GM21367 (cell line): ENCODE data around the gene GALNT14.

Experiments used
- ATAC-seq: cut with Tn5 transposase; IDR thresholded peaks from one replicate; pipeline ENCODE4 v1.9.1; 2021; ENCODE audit not compliant: unreplicated experiment

GALNT14 gene

DNA sequence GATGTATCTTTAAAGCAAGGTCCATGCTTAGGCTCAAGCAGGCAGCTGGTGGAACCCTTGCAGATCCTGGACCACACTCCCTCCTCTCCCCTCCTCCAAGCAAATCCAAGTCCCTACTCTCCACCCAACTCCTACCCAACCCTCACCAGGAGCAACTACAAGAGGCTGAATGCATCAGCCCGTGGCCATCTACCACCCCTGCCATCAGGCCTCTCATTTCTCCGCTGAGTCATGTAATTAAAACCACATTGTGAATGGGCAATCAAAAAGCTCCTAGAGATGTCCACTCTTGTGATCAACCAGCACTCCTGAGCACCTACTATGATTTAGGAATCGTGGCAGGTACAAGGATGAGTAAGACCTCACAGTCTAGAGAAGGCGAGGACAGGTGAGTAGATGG is 188.8 kb downstream of the GALNT14 start:
- ATAC-seq, result no peak

DNA sequence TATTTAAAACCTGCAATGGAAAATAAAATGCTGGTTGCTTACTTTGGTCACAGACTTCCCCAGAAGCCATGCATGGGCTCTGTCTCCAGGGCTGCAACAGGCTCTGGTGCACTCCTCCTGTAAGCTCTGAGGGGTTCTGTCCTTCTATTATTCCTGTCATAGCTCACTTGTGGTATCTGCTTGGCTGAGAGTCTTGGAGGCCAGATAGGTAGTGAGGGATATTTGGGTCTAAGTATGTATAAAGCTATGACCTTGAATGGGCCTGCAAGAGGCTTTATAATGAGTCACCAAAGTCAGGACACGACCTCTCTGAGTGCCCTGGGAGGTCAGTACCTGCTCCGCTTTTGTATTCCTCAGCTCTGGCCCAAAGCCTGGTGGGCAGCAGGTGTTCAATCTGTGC is 189.4 kb downstream of the GALNT14 start:
- no peak for ATAC-seq

DNA sequence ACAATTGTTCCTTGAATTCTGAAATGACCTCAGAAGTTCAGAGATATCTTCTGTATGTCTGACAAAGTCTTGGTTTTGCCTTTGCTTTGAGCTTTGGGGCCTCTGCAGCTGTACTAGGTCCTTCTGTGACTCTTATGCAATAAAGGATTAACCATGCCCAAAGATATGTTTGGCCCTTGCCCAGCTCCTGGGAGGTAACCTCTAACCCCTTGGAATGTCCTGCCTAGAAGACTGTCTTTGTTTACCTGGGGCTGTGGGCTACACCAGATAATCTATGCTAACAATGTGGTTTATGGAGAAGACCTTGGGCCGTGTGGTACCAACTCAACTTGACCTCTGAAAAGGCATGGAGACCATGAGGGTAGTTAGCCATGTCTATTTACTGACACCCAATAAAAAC is 190.1 kb downstream of the GALNT14 start:
- no peak for ATAC-seq

DNA sequence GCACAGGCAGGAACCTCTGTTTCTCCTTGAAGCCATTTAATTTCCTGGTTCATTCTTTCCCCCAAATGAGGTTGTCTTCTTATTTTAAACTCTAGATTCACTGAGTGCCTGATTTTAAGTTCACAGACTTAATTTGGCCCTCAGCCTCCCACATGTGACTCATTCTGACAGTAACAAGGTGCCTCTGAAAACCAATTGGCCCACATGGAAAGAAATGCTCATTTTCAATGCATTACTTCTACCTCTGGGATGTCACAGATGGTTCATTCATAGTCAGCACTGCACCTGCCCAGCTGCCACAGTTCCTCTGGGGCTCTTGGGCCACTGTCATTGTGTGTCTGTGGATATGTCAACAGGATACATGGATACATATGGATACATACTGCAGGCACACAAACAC is 190.6 kb downstream of the GALNT14 start:
- ATAC-seq, result no peak

DNA sequence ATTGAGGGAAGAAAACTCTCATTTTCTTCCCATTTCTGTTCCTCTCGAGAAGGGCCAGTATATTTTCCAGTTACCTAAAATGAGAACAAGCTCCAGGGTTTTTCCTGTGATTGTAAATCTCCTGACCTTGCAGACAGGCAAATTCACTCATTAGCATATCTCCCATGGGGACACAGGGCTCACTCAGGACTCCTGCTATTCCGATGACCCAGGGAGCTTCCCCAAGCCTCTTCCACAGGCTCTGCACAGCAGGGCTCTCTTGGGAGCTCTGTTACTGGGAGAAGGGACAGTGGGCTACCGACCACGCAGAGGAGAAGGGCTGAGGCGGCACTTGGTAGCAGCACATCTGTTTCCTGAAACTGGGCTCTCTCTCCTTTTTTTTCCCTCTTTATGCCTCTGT is 195.8 kb downstream of the GALNT14 start:
- no peak for ATAC-seq

DNA sequence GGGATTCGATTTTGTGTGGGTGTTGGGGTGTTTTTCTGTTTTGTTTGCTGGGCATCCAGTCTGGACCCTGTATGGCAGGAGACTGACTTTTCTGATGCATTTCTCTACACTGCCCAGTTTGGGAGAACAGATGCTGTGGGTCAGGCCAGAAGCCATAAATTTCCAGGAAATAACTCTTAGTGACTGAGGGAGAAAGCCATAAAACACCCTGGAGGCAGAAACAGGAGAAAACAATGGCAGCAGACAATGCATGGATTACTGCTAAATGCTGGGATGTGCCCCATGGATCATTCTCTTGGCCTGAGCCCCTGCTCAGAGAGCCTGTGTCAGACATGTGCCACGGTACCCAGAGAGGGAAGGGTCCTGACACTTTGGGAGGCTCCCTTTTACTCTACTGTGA is 197.4 kb downstream of the GALNT14 start:
- ATAC-seq, result no peak

DNA sequence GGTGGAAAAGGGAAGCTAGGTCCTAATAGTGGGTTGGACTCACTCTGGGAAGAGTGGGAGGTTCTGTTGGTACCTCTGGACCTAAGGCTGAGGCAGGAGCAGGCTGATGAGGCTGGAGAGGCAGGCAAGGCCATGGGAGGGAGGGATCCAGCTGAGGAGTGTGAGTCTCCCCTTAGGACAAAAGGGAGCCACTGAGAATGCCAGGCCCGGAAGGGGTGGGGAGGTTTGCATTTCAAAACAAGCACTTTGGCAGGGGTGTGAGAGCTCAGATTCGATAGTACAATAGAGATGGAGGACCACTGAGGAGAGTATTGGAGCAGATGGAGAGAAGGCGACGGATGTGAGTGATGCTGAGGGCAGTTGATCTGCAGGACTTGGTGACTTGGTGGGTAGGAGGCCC is 198.9 kb downstream of the GALNT14 start:
- ATAC-seq, result no peak

DNA sequence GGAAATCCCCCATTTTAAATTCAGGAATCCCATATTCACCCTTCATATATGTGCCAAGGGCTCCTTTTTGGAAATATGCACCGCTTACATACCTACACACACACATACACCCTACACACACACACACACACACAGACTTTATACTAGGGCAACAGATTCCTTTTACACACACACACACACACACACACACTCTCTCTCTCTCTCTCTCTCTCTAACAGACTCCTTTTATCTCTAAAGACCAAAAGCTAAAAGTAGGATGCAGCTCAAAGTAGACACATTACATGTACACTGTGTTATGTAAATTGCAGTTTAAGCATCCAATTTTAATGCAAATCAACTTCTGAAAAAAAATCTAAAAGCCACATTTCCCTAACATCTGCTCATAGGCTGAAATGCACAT is 200.0 kb downstream of the GALNT14 start:
- ATAC-seq, result no peak

DNA sequence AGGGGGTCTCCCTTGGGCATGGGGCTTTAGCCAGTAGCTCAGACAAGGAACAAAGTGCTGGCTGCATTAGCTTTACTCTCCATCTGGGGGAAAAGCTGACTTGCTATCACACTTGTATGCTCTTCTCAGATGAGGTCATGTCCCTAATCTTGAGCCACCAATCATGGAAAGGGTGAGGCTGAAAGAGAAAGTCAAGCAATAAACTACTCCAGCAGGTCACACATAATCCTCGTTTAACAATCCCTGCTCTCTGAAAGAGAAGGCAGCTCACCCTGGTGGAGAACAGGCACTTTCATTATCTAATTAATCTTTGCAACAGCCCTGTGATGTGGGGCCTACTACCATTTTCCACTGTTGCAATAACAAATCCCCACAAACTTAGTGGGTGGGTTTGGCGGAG is 201.3 kb downstream of the GALNT14 start:
- ATAC-seq, result no peak

DNA sequence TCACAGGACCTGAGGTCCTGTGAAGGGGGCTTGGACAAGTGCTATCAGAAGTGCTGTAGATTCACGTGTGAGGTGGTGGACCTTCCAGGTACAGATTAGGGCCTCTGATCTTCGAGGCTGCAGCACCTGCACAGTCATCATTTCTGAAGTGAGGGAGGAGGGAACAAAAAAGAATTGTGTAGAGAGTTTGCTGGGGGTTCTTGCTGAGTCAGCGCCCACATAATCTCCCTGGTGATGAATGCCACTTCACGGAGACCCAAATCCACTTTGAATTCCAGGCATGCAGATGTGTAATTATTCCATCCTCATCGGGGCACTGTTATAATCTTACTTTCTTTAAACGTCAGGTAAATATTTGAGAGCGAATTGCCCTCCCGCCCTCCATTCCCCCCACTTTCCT is 202.4 kb downstream of the GALNT14 start:
- ATAC-seq, result no peak

DNA sequence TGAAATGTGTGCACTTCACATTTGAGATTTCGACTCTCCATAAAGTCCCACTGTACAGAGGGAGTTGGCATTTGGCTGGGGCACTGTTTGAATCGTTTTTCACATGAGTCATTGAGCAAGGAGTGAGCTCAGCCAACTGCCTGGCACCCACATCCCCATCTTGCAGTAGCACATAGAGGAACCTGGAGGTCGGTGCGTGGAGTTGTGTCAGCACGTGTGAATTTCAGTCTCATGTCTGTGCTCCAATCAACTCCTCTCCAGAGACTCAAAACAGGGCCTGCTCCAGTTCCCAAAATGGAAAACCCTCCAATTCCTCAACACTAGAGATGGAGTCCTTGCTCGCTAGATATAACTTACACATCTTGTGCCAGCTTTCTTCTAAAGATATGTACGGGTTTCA is 204.2 kb downstream of the GALNT14 start:
- no peak for ATAC-seq

DNA sequence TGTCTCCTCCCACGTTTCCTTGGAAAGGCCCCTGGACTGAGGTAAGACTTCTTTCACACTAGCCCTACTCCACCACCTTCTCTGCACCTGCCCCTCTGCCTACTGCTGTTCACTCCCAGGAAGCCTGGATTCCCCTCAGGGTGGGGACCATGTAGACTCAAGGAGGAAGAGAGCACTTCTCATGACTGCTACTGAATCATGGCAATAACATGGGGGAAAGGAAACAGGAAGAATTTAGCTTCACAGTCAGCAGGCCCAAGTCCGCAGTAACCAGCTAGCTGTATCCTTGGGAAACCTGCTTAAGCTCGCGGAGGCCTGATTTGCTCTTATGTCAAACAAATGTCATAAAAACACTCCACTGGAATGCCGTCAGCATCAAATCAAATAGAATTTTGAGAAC is 204.7 kb downstream of the GALNT14 start:
- ATAC-seq, result no peak

DNA sequence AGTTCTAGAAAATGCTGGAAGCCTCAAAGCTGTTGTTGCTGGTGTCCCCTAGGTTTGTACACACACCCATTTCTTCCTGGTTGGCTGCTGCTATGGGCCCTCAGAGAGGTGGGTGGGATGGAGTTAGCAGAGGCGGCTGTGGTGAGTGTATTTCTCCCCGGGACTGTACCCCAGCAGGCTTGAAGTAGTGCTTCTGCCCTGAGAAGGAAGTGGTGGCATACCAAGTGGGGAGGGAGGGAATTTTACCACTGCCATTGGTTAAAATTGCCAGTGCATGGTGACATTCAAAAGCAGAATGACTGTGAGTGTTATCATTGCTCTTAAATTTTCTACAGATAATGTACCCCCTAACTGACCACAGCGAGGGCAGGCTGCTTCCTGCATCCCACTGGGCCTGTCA is 205.4 kb downstream of the GALNT14 start:
- no peak for ATAC-seq

DNA sequence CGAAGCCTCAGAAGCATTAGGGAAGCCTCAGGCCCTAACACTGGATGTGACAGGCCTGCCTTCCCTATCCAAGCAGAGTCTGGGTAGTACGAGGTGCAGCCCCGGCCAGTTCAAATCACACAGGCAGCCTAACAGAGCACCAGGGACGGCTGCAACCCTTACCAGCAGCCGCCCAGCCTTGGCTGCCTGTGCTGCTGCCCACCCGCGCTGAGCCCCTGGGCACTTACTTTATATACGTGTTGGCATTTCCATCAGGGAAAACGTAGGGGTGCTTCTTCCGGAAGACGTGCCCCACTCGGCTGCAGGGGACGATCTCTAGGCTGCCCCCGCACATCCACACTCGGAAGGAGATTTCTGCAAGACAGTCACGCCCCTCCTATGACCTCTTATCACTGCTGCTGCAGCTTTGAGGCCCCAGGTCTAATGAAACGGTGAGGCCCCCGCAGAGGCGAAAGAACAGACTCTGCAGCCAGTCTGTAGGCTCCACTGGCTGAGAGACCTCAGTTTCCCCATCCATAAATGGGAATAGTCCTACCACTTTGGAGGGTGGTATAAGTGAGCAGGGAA is 206.3 kb downstream of the GALNT14 start:
- no peak for ATAC-seq

DNA sequence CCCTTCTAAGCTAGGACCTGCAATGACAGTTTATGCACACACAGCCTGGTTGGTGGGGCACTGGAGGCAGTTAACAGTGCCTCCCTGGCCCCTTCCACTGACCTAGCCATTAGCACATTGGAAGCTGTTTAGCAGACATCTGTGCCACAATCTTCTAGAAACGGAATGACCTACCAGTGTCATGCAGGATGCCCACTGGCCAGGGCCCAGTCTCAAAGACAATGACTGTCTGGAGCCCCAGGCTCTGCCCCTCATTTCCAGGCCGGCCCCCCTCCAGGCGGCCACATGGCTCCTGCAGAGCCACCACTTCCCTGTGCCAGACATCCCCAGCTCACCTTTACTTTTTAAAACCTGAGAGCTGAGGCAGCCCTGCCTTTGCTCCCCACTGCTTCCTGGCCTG is 207.5 kb downstream of the GALNT14 start:
- ATAC-seq, result no peak

DNA sequence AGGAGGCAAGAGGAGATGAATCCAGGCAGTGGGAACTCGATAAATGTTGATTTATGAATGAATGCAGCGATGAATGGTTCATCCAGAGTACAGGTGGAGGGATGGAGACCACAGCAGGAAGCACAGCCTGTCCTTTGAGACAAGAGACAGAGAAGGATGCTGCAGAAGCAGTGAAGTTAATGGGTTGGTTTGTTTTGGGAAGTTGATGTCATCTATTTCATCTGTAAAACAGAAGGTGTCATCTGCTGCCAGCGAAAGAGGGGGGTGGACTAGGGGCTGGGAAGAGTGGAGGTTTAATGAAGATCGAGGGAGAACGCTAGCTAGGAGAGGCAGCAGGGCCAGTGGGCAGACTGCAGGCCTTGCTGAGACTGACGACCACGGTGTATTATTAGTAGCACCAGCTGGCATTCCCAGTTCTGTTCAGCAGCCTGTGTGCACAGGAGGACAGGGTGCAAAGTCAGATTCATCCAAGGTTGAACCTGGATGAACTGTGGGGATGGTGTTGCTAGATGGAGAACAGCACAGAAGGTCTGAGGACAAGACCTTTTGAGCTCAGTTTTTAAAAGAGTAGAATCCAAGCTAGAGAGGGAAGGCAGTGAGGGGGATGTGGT is 210.7 kb downstream of the GALNT14 start:
- ATAC-seq, result no peak

DNA sequence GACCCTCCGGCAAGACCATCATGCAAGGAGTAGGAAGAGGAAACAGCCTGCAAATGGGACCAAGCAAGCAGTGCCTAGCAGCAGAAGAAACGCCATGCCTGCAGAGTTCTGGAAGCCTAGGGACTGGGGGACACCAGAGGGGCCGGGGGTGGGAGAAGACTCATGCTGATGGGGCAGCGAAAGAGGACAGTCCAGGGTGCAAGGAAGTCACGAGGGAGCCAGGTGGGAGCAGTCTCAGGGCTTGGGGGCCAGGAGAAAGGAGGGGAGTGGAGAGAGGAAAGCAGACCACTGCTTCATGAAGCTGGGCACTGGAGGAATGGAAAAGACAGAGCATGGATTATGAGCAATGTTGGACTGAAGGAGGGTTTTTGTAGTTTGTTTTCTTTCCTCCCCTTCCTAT is 211.6 kb downstream of the GALNT14 start:
- no peak for ATAC-seq

DNA sequence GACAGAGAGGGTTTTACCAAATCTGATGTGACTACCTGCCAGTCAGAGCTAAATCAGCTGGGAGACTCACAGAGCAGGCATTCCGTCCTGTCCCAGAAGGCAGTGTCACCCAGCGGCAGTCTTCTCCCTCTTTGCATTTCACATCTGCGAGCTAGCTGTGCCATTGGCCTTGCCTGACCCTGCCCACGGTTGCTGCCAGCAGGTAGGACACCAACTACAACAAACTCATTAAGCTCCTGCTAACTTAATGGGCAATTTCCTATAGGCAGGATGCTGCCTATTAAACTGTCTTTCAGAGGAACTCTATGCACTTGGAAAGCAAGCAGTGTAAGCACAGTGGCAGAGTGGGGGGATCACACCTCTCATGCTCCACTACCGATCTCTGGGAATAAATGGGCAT is 214.6 kb downstream of the GALNT14 start:
- no peak for ATAC-seq

DNA sequence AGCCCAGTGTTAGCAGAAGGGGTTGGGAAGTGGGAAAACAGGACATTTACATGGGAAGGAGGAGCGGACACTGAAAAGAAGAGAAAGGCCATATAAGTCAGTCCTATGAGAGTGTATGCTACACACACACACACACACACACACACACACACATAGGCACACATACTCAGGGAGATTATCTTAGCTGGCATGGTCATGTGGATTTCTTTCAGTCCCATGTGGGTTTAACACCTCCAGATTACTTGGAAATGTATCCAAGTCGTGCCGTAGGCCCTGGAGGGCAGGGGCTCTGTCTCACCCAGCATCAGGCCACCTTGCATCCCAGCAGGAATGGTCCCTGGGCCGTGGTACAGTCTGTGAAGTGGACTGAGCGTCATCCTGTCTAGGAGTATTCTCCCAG is 217.7 kb downstream of the GALNT14 start:
- no peak for ATAC-seq

DNA sequence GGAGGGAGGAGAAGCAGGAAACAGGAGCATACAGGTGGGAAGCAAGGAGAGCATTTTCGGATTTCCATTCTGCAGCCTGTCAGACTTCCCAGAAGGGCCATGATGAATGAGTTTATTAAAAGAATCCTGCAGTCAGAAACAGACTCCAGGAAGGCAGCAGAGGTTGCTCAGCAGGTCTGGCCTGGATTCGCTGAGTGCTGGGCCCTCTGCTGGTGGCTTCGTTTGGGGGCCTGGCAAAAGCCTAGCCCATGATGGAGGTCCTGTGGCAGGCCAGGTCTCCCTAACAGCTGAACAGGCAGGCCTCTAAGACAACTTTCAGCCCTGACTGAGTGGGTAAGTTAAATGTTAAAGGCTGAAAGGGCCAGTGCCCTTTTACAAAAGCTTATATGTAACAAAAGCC is 222.8 kb downstream of the GALNT14 start:
- no peak for ATAC-seq

DNA sequence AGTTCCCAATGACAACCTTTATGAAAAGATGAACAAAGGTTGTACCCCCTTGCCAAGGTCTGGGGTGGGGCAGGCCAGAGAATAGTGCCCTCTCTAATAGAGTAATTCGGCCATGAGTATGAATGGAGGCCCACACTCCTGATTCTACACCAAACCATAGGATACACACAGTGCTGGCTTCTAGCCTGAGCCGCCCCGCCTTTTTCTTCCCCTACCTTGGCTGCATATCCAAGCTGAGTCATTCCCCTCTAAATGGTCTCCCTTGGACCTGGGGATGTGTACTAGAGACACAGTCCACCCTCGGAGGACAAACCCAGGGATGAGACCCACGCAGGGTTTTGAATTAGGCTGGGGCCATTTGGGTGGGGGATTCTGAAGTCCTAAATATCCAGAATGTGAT is 223.8 kb downstream of the GALNT14 start:
- ATAC-seq, result no peak

DNA sequence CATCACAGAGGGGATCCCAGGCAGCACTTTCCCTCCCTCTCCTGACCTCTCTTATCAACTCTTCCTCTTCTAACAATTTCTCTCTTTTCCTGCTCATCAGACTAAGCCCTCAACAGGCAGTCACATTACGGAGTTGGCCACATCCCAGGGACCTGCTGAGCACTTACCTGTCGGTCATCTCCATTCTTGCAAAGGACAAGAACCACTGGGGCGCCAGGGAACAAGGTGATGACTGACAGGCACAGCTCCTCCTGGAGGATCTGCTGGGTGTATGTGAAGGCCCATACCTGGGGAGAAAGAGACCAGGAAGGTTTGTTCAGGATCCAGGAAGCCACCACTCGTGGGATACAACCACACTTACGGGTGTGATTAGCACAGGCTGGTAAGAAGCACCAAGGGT is 226.2 kb downstream of the GALNT14 start:
- ATAC-seq, result no peak

DNA sequence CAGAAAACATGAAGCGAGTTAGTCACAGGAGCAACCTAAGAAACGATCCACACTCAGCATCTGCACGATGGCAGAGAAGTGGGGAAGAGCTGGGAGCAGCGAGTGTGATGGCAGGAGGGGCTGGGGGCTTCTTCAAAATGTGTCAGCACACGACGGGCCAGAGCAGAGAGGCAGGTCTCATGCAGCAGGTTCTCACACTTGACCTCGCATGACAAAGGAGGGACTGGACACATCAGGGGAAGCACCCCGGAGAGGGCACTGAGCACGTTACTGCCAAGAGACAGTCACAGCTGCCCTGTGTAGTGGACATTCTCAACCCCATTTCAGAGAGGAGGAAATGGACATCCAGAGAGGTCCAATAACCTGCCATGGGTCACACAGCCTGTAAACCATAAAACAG is 226.9 kb downstream of the GALNT14 start:
- no peak for ATAC-seq
